ENCODE results near the gene KRTAP16-1.

GRCh38 chr17:41347869-41348760 is 39.0 kb upstream of the KRTAP16-1 start:
- TF ChIP-seq ZNF510 (CRISPR knock-in tag; IDR thresholded peaks at IDR 0.05; ENCODE audit: low read depth): no peak
- TF ChIP-seq POLR2AphosphoS5 (IDR thresholded peaks at IDR 0.05; ENCODE audit: low read depth, low read length): no peak
- TF ChIP-seq ZNF841 (CRISPR knock-in tag; IDR thresholded peaks at IDR 0.05; ENCODE audit: borderline replicate concordance): no peak
- TF ChIP-seq NCOA2 (CRISPR knock-in tag; IDR thresholded peaks at IDR 0.05): no peak
- TF ChIP-seq CBFB (CRISPR knock-in tag; IDR thresholded peaks at IDR 0.05): no peak

All from HepG2 (cell line).